T47D (cell line): ENCODE results near the gene AGFG2.
A peak's percentile ranks its signal among the peaks of the same experiment; 100 is the strongest.

Experiments used
- DNase-seq, 2 experiments: peaks; one replicate each; pipeline versions ENCODE4 v3.0.0 to v3.0.0-alpha.2; 2011 to 2012; ENCODE audit warnings: low read depth in 1 of 2, low spot score in 1 of 2
- JUND ChIP-seq: IDR thresholded peaks from 2 replicates; pipeline ENCODE4 v1.6.1; 2012; ENCODE audit warnings: low read depth
- in situ Hi-C: cut with HindIII; loops from 2 replicates; pipeline ENCODE4 v1.10.0; 2016; ENCODE audit warnings: low sequenced_read_pairs, low pct_unique_long_range_greater_than_20kb

The AGFG2 gene

GRCh38 chr7:100595188-100595587, 56.2 kb downstream of the AGFG2 start:
- no peak for TF ChIP-seq JUND
- in situ Hi-C loops, result no loop called here
- DNase-seq, result no peak

- no peak for TF ChIP-seq JUND
- in situ Hi-C loops, result no loop called here
- no peak for DNase-seq
Measured at GRCh38 chr7:100598425-100598824, 59.4 kb downstream of the AGFG2 start.

- in situ Hi-C loops, result no loop called here
- TF ChIP-seq JUND, result no peak
- no peak for DNase-seq
Measured at GRCh38 chr7:100599911-100600729, 61.1 kb downstream of the AGFG2 start.

GRCh38 chr7:100600730-100601038, 61.7 kb downstream of the AGFG2 start:
- TF ChIP-seq JUND, result no peak
- no peak for DNase-seq
- in situ Hi-C loops, result no loop called here

GRCh38 chr7:100602889-100603725, 64.1 kb downstream of the AGFG2 start:
- in situ Hi-C loops, result no loop called here
- DNase-seq, result no peak

GRCh38 chr7:100603726-100604027, 64.7 kb downstream of the AGFG2 start:
- TF ChIP-seq JUND, result no peak
- DNase-seq, result no peak
- in situ Hi-C loops, result no loop called here

More at GRCh38 chr7:100602889-100603725, 64.1 kb downstream of the AGFG2 start:
- TF ChIP-seq JUND, result no peak

GRCh38 chr7:100604028-100604975, 65.3 kb downstream of the AGFG2 start:
- DNase-seq, result peak; percentile 54 to 79

GRCh38 chr7:100604976-100605911, 66.2 kb downstream of the AGFG2 start:
- in situ Hi-C loops, result no loop called here
- DNase-seq, result no peak
- no peak for TF ChIP-seq JUND

More at GRCh38 chr7:100604028-100604975, 65.3 kb downstream of the AGFG2 start:
- TF ChIP-seq JUND, result no peak
- in situ Hi-C loops, result no loop called here

- no peak for DNase-seq
Measured at GRCh38 chr7:100606313-100606712, 67.3 kb downstream of the AGFG2 start.

GRCh38 chr7:100607111-100607510, 68.1 kb downstream of the AGFG2 start:
- in situ Hi-C loops, result no loop called here
- no peak for DNase-seq
- no peak for TF ChIP-seq JUND

More at GRCh38 chr7:100606313-100606712, 67.3 kb downstream of the AGFG2 start:
- in situ Hi-C loops, result no loop called here
- no peak for TF ChIP-seq JUND

GRCh38 chr7:100609958-100610357, 71.0 kb downstream of the AGFG2 start:
- no peak for DNase-seq
- in situ Hi-C loops, result no loop called here
- no peak for TF ChIP-seq JUND
